GM21825 (cell line): ENCODE measurements around the gene SZT2.

Source experiments
- ATAC-seq: cut with Tn5 transposase; IDR thresholded peaks from one replicate; pipeline ENCODE4 v1.9.1; 2021; ENCODE audit warnings: mild to moderate bottlenecking, moderate library complexity; ENCODE audit not compliant: unreplicated experiment

Gene SZT2

DNA sequence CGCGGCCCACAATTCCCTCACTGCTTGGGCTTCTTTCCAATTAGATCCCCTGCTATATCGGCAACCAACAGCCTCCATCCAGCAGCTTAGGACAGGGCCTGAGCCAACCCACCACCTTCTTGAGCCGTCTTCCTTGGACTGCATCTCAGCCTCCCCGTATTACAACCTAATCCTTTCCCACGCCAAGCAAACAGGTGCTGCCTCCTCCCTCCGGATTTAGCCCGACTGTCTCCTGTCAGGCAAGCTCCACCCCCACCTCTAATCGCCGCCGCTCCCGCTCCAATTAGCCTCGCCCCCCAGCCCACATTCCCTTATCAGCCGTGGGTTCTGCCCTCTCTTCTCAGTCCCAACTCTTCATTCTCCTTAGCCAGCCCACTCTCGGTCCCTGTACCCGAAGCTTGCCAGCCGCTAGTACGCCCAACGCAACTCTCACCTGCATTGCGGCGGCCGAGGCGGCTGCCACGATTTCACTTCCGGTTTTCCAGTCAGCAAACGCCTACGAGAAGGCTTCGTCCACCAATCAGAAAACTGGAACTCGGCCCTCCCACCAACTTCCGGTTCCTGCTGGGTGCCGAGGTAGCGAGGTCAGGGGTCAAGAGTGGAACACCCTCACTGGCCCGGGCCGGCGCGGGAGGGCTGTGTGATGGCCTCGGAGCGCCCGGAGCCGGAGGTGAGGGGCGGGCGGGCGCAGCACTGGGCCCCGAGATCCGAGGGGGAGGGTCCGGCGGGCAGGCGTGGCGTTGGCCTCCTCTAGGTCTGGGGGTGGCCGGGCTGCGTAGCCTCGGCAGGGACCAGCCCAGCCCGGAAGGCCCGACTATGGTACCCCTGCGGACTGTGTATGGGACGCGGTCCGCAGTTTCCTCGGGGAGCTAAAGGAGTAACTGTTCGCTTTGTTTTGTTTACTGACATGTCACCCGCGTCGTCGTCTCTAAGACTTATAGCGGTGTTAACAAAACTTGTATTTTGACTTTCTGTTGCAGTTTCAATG lies at the start of gene SZT2, which contains the start of gene MED8:
SZT2 (plus strand) TSS at position 574 of the 988 bp plus-strand sequence; CDS start at position 644, 70 bp downstream.
MED8 (minus strand) TSS at position 475 of the 988 bp plus-strand sequence; CDS start at position 439, 36 bp downstream.
- ATAC-seq = peak; percentile 87

DNA sequence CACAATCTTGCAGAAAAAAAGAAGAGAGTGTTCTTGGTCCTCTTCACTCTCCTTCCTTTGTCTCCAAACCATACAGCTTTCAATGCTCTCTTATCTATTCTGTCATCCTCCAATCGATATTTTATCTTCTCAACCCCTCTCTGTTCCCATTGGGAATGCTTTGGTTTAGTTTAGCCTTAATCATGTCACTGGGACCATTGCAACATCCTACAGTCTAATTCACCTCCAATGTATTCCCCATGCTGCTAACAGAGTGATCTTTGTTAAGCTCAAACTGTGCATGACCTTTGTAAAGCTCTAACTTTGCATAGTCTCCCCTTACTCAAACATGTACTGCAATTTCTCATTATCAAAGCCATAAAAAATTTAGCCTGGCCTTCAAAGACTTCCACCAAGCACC lies 49.1 kb upstream of the SZT2 start:
- no peak for ATAC-seq

DNA sequence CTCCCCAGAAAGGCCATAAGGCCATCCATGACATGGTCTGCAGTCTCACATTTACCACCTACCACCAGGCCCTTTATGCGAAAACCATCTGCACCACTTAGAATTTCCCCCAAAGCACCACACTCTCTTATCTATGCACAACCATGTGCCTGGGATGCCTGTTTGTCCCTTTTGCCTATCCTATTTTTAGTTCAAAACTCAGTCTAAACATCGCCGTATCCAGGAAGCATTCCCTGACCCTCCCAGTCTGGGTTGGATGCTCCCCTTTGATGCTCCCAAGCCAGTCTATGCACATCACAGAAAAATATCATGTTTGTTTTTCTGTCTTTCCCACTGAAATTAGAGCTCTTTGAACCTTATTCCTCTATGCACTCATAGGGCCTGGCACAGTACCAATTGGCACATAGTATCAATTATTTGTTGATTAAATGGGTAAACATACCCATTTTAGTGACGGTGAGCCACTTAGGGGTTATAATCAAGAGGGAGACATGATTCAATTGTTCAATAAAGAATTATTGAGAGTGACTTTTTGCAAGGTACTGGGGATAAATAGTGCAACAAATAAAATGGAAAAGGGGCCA lies 45.3 kb upstream of the SZT2 start:
- ATAC-seq = no peak

DNA sequence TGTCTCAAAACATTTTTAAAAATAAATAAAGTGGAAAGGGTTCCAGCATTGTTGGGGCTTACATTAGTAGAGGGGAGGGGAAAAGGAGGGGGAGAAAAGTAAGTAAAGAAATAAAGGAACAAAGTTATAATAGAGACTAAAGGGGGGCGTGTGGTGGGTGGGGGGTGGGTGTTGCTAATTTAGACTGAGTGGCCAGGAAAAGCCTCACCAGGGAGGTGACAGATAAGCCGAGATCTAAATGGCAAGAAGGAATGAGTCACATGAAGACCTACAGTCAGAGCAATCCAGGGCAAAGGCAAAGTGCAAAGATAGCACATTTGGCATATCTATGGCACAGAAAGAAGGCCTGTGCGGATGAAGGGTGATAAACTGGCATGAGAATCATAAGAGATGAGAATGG lies 44.6 kb upstream of the SZT2 start:
- no peak for ATAC-seq

DNA sequence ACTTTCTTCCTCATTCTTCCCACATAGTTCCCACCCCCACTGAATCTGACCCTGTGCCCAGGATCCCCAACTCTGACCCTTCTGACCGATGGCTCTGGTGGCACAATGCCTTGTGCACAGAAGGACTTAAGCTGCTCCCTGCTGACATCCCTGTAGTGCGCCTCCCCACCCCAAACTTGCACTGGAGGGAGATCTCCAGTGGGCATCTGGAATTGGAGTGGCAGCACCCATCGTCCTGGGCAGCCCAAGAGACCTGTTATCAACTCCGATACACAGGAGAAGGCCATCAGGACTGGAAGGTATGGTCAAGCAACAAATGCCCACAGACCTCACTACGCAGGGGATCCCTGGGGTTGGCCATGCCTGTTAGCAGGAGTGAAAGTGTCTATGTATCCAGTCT lies 43.1 kb upstream of the SZT2 start:
- ATAC-seq = no peak

DNA sequence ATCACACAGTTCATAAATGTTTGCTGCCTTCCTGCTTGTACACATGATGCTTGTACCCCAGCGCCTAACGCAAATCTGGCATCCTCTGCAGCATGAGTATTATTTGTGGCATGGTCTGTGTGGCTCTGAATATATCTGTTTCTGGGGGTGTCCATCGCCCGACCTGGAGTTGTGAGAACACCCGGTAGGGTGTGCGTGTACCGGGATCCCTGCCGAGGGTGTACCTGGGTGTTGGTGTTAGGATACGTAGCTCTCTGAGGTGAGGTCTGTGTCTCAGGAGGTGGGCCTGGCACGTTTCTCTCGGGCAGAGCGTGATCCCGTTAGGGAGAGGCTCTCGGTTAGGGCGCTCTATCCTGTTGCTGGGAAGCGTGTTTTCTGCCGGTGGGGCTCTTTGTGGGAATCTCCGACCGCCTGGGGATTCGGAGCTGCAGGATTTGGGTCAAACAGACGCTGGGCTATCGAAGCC lies 41.3 kb upstream of the SZT2 start:
- ATAC-seq = no peak

DNA sequence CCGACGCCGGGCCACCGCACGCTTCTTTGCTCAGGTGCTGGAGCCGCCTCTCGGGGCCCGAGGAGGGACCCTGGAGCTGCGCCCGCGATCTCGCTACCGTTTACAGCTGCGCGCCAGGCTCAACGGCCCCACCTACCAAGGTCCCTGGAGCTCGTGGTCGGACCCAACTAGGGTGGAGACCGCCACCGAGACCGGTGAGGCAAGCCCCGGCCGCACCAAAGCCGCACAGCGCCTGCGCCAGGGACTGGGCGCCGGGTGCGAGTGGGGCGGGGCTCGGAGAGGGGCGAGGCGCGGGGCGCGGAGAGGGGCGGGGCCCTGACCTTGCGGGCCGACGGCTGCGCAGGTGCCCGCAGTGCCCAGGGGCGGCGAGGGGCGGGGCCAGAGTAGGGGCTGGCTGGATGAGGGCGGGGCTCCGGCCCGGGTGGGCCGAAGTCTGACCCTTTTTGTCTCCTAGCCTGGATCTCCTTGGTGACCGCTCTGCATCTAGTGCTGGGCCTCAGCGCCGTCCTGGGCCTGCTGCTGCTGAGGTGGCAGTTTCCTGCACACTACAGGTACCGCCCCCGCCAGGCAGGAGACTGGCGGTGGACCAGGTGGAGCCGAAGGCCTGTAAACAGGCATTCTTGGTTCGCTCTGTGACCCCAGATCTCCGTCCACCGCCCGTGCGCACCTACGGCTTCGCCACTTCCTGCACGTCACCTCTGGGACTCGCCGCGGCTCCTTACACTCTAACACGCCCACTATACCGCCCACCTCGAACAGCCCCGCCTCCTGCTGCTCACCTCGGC lies 40.7 kb upstream of the SZT2 start:
- peak; percentile 64 for ATAC-seq

DNA sequence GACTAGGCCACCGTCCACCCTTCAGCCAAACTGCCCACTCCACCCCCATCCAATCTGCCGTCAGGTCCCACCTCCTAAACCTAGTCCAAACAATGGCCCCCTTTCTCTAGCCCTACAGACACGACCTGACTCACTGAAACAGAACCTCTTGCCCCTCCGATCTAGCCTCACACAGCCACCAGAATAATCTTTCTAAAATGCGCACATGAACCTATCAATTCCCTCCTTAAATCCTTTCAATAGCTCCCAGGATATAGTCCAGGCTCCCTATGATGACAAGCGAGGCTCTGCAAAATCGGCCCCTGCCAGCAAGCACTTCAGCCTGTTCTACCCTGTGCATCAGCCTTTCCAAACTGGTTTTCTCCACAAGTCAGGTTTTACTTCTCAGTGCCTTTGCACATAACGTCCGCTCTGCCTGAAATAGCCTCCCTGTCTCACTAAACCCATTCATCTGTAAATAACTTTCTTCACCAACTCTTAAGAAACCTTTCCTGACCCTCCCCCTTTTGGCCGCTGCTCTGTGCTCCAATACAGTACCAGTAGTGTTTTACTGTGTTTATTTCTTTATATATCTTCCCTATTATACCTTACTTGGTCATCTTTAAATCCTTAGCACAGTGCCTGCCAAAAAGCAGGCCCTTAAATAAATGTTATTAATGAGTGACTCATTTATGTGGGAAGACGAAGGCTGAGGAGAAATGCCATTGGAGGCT lies 39.9 kb upstream of the SZT2 start:
- no peak for ATAC-seq

DNA sequence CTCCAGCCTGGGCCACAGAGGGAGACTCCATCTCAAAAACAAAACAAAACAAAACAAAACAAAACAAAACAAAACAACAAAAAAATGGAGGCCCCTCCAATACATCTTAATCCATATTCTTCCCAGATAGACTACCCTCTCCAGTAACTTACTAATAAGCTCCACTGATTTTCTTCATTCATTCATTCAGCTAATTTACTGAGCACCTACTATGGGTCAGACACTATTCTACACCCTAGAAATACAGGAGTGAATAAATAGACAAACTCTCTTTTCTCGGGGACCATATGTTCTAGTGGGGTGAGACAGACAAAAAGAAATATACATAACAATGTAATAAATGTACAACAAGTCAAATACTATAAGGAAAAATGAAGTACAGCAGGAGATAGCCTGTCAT lies 38.7 kb upstream of the SZT2 start:
- no peak for ATAC-seq

DNA sequence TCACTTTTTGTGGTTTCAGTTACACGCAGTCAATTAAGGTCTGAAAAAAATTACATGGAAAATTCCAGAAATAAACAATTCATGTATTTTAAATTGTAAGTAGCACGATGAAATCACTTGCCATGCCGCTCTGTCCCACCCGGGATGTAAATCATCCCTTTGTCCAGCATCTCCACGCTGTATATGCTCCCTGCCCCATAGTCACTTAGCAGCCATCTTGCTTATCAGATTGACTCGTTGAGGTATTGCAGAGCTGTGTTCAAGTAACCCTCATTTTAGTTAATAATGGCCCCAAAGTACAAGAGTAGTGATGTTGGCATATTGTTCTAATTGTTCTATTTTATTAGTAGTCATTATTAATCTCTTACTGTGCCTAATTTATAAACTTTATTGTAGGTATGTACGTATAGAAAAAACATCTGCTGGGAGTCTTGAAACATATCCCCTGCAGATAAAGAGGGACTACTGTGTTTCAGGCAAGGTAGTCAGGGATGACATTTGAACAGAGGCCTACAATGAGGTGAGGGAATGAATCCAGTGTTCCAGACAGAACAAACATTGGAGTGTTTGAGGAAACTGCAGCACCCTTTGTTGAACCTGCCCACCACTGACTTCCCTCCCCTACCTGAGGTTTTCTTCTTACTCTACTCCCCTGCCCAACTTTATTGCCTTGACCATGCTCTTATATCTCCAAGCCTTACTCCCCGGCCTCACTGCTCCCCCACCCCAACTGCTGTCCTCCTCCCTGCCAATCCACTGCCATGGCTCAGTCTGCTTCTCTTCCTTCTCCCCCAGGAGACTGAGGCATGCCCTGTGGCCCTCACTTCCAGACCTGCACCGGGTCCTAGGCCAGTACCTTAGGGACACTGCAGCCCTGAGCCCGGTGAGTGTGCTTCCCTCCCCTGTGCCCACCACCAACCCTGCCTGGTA lies 38.0 kb upstream of the SZT2 start:
- no peak for ATAC-seq

DNA sequence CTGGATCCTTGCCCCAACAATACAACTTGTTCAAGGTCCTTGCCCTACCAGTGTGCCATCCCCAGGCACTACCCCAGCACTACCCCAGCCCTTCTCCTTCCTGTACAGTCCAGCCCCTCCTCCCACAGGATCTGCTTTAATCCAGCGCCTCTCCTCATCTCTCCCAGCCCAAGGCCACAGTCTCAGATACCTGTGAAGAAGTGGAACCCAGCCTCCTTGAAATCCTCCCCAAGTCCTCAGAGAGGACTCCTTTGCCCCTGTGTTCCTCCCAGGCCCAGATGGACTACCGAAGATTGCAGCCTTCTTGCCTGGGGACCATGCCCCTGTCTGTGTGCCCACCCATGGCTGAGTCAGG lies 37.4 kb upstream of the SZT2 start:
- ATAC-seq = no peak

DNA sequence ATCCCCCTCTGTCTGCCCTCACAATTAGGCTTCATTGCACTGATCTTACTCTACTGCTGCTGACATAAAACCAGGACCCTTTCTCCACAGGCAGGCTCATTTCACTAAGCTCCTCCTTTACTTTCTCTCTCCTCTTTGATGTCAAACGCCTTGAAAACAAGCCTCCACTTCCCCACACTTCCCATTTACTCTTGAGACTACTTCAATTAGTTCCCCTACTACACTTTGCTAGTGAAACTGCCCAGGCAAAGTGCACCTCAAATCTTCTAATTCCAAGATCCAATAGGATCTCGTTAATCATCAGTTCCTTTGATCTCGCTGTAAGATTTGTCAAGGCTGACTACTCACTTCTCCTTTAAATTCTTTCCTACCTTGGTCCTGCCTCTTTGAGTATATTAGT lies 36.8 kb upstream of the SZT2 start:
- ATAC-seq = no peak

DNA sequence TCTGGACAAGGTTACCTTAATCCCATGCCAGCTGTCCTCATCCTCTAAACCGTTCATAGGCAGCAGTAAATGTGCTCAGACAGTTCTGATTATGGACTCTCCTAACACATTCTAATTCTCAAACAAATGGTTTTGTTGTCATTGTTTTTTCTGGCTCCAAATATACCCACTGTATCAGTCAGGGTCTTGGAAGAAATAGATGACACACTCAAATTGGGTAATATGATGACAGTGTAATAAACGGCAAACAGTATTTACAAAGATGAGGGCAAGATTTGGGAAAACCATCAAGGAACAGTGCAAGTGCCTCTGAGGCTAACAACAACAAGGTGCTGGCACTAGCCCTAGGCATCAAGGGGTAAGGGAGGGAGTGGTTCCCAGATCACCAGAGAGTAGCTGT lies 35.2 kb upstream of the SZT2 start:
- no peak for ATAC-seq

DNA sequence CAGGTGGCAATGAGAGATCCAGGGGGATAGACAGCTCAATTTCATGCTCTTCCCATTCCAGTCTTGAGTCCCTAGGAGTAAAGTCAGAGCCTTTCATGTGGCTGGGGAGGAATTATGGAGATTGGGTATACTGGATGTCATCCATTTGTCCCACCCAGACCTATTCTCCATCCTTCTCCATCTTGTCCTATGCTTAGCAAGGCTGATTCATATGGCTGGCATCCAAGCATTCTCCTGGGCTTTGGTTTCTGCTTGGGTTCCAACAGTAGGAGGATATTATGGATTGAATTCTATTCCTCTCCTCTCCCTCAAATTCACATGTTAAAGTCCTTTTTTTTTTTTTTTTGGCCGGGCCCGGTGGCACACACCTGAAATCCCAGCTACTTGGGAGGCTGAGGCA lies 34.8 kb upstream of the SZT2 start:
- no peak for ATAC-seq

DNA sequence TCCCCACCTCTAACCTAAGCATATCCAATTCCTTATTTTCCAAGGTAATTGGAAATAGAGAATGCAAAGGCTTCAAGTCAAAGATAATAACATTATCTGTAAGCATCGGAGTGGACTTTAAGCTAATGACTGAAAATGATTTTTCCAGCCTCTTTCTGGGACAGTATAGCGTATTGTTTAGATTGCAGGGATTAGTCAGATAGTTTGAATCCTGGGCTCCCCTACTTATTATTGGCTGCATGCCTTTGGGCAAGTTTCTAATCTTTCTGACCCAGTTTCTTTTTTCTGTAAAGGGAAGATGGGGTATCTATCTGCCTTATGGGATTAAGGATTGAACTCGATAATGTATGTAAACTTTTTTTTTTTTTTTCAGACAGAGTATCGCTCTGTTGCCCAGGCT lies 32.4 kb upstream of the SZT2 start:
- no peak for ATAC-seq

DNA sequence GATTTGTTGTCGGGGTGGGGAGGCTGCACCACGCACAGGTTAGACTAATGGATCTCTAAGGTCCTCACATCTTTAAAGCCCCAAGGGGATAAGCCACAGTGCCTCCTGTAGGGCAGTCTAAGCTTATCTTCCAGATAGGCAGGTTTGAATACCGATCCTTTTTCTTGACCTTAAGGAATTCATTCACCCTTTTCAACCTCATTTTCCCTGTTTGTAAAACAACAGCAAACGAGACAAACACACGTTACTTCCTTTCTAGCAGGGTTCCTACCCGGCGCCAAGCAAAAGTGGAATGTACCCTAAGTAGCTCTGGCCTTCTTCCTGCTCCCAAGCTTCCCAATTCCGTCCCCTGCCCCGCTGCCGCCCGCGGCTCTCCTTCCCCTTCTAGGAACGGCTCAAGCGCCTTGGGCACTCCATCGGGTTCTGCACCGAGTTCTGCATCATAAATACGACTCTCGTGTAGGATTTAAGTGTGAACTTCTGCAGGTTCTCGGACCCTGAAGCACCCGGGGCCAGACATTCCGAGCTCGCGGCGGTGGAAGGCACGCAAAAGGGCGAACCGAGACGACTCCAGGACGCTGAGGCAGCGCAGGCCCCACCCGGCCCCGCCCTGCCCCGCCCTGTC lies 31.5 kb upstream of the SZT2 start:
- peak; percentile 23 for ATAC-seq

DNA sequence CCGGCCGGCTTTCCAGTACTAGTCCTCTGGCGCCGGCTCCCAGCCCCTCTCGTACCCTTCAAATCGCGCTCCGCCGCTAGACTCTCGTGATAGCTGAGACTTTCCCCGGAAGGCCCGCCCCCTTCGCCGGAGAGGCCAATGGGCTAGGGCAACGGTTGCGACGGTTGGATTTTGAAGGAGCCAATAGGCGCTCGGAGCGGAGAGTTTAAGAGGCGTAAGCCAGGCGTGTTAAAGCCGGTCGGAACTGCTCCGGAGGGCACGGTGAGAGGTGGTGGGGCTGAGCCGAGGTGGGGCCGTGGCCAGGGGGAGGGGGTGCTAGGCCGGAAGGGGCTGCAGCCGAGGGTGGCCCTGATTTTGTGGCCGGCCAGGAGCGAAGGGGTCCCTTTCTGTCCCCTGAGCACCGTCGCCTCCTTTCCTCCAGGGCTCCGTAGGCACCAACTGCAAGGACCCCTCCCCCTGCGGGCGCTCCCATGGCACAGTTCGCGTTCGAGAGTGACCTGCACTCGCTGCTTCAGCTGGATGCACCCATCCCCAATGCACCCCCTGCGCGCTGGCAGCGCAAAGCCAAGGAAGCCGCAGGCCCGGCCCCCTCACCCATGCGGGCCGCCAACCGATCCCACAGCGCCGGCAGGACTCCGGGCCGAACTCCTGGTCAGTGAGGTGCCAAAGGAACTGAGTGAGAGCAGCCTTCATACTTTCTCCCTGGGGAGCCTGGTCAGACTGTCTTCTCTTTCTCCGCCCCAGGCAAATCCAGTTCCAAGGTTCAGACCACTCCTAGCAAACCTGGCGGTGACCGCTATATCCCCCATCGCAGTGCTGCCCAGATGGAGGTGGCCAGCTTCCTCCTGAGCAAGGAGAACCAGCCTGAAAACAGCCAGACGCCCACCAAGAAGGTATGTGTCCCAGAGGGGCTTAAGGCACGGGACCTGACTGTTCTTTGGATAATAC lies 30.7 kb upstream of the SZT2 start, which contains the start of gene CDC20:
CDC20 (plus strand) TSS at position 236 of the 948 bp plus-strand sequence; CDS start at position 471, 235 bp downstream.
- ATAC-seq = peak; percentile 94

DNA sequence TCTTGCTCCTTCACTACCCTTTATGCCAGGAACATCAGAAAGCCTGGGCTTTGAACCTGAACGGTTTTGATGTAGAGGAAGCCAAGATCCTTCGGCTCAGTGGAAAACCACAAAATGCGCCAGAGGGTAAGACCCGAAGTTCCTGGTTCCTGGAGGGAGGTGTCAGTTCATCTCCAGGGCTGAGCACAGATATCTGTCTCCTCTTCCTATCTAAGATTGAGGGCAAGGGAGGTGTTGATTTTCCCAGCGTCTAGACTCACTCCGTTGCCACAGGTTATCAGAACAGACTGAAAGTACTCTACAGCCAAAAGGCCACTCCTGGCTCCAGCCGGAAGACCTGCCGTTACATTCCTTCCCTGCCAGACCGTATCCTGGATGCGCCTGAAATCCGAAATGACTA lies 30.0 kb upstream of the SZT2 start:
- no peak for ATAC-seq
